Epithelial cell of proximal tubule (primary cell): ENCODE data around the gene CDH23. TPM values are rescaled to one million over a fixed set of nuclear protein-coding genes. Genes with fewer than 3 reads are reported as not detected.

Experiments
- DNase-seq: peaks from one replicate; pipeline ENCODE4 v3.0.0-alpha.2; 2011; ENCODE audit warnings: low read depth
- H3K4me3 ChIP-seq: 2 replicates; pipeline ENCODE4 v1.5.1; 2011; ENCODE audit warnings: low read depth, mild to moderate bottlenecking, low read length
- CTCF ChIP-seq: conservative IDR thresholded peaks from 2 replicates; pipeline ENCODE4 v1.5.1; 2012; ENCODE audit warnings: low read depth, mild to moderate bottlenecking, low read length
- total RNA-seq: library from RNA; depleted of rRNA; stranded (reverse); fragments of >200 nt; gene quantifications from 2 replicates; pipeline ENCODE4 v1.2.3, GENCODE V29; 2015

CDH23 gene
- total RNA-seq, 1 donor from 2014 or later = under 0.01 TPM

DNA sequence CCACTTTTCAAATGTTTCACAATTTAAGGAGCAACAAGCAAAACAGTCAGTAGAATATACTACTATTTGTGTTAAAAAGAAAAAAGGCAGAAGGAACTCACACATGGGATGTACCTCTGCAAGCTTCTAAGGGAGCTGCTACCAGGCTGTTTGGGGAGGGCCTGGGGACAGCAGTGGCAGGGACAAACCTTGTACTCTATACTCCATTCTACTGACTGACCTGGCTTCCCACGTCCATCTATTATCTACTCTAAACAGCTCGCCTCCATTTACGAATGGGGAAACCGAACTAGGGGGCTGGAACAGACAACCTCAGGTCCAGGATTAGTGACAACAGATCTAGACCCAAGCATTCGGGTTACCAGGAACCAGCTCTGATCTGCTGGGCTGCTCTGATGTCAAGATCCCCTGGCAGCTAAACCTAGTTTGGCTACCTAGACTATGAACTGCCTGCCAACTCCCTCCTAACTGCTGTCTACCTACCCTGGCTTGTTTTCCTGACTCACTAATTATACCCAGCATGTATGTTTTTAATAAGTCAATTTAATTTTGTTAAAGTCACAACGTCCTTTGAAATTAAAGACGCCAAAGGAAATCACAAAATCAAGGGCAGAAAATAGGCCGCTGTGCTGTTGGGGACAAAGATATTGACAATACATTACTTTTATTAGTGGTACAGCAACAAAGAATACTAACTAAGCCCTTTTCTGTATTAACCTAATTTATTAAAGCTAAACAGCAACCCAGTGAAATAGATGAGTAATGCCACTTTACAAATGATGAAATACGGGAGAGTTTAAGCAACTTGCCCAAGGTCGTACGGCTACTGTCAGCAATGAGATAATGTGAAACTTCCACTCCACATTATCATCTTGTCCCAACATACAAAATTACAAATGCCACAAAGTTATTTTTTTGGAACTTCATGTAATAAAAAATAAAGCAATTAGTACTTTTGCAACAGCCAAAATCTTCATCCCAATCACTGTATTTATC is 449.0 kb downstream of the CDH23 start:
- TF ChIP-seq CTCF = no peak
- no peak for DNase-seq
- no peak overlapping the region for H3K4me3 ChIP-seq

- no peak overlapping the region for H3K4me3 ChIP-seq
- no peak for DNase-seq
- no peak for TF ChIP-seq CTCF
Observed at GRCh38 chr10:71846816-71847215, 450.1 kb downstream of the CDH23 start.

DNA sequence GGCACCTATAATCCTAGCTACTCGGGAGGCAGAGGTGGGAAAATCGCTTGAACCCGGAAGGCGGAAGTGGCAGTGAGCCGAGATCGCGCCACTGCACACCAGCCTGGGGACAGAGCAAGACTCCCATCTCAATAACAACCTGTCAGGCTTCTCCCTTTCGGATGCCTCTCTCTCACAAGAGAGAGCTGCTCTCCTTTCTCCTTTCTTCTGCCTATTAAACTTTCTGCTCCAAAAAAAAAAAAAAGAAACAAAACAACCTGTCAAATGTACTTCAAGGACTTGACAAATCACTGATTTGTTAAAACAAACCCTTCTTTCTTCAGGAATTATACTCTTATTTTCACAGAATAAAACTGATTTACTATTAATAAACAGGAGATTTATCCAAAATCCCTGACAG is 450.7 kb downstream of the CDH23 start:
- no peak for TF ChIP-seq CTCF
- peak overlapping the region; percentile 100 for H3K4me3 ChIP-seq
- no peak for DNase-seq

DNA sequence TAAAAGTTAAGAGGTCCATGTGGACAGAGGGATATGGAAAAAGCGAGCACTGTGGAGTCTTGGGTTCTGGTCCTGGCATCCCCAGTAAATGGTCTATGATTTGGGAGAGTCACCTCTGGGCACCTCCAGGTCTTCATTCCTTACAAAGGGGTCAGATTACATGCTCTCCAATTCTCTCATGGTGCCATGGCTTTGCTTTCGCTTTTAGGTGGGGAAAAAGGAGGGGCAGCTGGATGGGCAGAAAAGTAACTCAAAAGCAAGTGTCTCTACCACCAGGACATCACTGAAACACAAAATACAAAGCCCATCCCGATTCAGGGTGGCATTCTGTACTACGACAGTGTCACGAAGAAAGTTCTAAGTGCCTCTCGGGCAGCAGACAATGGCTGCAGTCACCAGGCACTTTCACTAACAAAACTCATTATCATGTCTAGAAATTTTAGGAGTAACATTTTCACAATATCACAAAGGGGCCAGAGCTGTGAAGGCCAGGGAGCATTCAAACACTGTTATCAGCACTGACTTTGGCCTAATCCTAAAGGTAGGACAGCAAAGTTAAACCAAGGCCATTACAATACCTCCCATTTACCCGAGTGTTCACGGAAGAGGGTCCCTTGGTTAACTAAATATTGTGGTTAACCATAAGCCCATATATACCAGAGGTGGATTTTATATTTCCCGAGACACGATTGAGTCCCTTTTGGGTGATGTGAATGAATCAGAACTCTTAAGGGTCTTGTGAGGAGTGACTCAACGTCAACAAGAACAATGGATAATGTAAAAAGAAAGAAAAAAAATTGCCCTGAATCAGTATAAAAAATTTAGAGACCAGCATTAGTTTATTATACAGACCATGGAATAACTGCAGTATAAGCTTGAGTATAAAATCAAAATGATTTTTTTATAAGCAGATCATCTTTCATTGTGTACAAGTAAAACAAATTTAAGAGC is 451.9 kb downstream of the CDH23 start:
- DNase-seq = no peak
- TF ChIP-seq CTCF = no peak
- peak overlapping the region; percentile 100 for H3K4me3 ChIP-seq

DNA sequence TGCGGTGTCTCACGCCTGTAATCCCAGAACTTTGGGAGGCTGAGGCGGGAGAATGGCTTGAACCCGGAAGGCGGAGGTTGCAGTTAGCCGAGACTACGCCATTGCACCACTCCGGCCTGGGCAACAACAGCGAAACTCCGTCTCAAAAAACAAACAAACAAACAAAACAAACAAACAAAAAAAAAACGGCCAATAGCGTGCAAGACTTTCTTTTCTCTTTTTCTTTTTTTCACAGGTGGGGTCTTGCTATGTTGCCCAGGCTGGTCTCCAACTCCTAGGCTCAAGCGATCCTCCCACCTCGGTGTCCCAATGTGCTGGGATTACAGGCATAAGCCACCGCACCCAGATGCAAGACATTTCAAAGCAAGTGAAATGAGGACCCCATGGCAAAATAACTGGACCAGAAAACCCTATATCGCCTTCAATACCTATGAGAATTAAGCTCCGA is 452.8 kb downstream of the CDH23 start:
- TF ChIP-seq CTCF = no peak
- no peak for DNase-seq
- peak overlapping the region; percentile 100 for H3K4me3 ChIP-seq

DNA sequence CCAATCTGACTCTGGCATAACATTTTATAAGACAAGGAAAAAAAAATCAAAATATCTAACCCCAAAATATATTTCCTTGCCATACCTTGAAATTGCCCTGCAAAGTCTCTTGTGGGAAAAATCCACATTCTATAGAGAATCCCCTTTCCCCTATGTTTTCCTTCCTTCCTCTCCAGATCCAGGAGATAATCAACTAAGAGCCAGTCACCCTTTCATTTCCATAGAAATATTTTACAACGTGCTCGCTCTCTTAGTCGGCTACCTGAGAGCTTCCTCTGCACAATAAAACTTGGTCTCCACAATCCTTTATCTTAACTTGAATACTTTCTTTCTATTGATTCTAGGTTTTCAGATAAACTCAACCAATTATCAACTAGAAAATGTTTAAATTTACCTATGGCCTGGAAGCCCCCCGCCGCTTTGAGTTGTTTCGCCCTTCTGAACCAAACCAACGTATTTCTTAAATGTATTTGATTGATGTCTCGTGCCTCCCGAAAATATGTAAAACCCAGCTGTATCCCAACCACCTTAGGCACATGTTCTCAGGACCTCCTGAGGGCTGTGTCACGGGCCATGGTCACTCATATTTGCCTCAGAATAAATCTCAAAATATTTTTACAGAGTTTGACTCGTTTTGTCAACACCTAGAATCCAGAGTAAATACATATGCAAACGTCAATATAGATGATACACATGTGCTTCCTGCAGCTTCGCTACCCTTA is 453.5 kb downstream of the CDH23 start:
- TF ChIP-seq CTCF = no peak
- H3K4me3 ChIP-seq = peak overlapping the region; percentile 100
- no peak for DNase-seq
